ENCODE measurements around the gene ITSN2. TPM values are rescaled to one million over a fixed set of nuclear protein-coding genes. Genes with fewer than 3 reads are reported as not detected.

ITSN2 gene
- total RNA-seq, 4 donors from 2014 or later: 107 to 198 (median 116) TPM

DNA sequence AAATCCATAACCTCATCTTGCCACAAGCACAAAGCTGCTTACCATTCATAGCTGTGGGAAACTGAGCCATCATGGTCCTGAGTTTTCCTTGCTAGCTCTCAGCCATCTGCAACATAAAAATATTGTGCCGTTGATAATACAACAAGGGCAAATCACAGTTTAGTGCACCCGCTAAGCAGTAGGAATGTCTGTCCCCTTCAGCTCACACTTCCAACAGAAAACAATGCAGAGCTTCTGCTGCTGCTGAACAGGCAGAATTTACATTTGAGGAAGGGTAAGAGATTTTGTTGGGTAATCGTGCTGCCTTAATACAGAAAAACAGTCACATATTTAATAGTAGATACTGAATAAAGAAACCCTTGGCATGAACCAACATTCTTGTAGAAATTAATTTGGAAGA lies 32.3 kb downstream of the ITSN2 start:
- Histone ChIP-seq H3K27ac (peak overlapping the region; percentile 77 to 94 (median 80)), H3K4me1 (peaks cover 39 to 60% of the 10 kb centered on the region in 2 donors), H3K27me3 (no peaks in the 10 kb centered on the region), H3K4me3 (replicated peaks in 1 of 3) (no peak overlapping the region), H3K9me3 (no peaks in the 10 kb centered on the region), H3K36me3 (no peaks in the 10 kb centered on the region)
- no peak for TF ChIP-seq POLR2A (IDR thresholded peaks at IDR 0.05)
- TF ChIP-seq, protein P1, sequence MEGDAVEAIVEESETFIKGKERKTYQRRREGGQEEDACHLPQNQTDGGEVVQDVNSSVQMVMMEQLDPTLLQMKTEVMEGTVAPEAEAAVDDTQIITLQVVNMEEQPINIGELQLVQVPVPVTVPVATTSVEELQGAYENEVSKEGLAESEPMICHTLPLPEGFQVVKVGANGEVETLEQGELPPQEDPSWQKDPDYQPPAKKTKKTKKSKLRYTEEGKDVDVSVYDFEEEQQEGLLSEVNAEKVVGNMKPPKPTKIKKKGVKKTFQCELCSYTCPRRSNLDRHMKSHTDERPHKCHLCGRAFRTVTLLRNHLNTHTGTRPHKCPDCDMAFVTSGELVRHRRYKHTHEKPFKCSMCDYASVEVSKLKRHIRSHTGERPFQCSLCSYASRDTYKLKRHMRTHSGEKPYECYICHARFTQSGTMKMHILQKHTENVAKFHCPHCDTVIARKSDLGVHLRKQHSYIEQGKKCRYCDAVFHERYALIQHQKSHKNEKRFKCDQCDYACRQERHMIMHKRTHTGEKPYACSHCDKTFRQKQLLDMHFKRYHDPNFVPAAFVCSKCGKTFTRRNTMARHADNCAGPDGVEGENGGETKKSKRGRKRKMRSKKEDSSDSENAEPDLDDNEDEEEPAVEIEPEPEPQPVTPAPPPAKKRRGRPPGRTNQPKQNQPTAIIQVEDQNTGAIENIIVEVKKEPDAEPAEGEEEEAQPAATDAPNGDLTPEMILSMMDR (IDR thresholded peaks at IDR 0.05): no peak
- DNase-seq: peak in 1 of 2 donors; percentile 30
- intact Hi-C loops (cut with DNase I): no loop called here
- 18 to 22% methylated on average over 3 of the region's 3 CpGs for WGBS, 2 donors

DNA sequence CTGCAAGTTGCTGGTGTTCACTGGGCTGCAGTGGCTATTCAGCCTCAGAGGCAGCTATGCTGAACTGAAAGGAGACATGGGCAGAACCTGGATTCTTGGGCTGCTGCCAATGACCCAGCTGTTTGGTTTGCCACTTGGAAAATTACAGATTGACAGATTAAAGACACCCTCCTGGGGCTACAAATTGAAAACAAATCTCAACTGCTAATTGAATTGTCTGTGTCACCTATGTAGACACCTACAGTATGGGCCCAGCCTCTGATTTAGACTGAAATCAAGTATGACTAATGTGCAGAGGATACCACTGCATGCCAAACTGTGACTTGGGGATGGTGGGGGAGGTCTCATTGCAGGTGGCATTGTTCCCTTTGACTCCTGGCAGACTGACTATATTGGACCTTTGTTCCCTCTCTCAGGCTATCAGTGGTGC lies 42.8 kb downstream of the ITSN2 start:
- H3K36me3 ChIP-seq: no peaks in the 10 kb centered on the region
- intact Hi-C loops (cut with DNase I): no loop called here
- no peaks in the 10 kb centered on the region for H3K9me3 ChIP-seq
- no peak overlapping the region for H3K4me3 ChIP-seq (replicated peaks in 1 of 3)
- no peaks in the 10 kb centered on the region for H3K27me3 ChIP-seq
- H3K4me1 ChIP-seq: peaks cover 35 to 51% of the 10 kb centered on the region in 2 donors
- H3K27ac ChIP-seq: peak overlapping the region in 2 of 3 donors; percentile 24 to 70
- TF ChIP-seq POLR2A (IDR thresholded peaks at IDR 0.05): no peak
- TF ChIP-seq, protein P1 (IDR thresholded peaks at IDR 0.05): no peak
- peak; percentile 85 to 89 for DNase-seq

- Histone ChIP-seq H3K9me3 (no peaks in the 10 kb centered on the region), H3K4me1 (peaks cover 35 to 51% of the 10 kb centered on the region in 2 donors), H3K4me3 (replicated peaks in 1 of 3) (no peak overlapping the region), H3K27me3 (no peaks in the 10 kb centered on the region), H3K27ac (peak overlapping the region in 2 of 3 donors; percentile 31 to 43), H3K36me3 (peaks cover 4 to 5% of the 10 kb centered on the region in 2 donors)
- TF ChIP-seq POLR2A (IDR thresholded peaks at IDR 0.05): no peak
- TF ChIP-seq, protein P1 (IDR thresholded peaks at IDR 0.05): no peak
- WGBS, 2 donors: 54% methylated on average over 3 of the region's 3 CpGs
- intact Hi-C loops (cut with DNase I): no loop called here
- no peak for DNase-seq
These were observed 44.7 kb downstream of the ITSN2 start for GRCh38 chr2:24315669-24316068.

- intact Hi-C loops (cut with DNase I): no loop called here
- TF ChIP-seq, protein P1 (IDR thresholded peaks at IDR 0.05): no peak
- TF ChIP-seq POLR2A (IDR thresholded peaks at IDR 0.05): no peak
- WGBS, 2 donors: 91 to 97% methylated on average over 5 of the region's 5 CpGs
- Histone ChIP-seq H3K36me3 (peaks cover 17 to 19% of the 10 kb centered on the region in 2 donors), H3K4me3 (replicated peaks in 1 of 3) (no peak overlapping the region), H3K27me3 (no peaks in the 10 kb centered on the region), H3K4me1 (peaks cover 28 to 42% of the 10 kb centered on the region in 2 donors), H3K9me3 (no peaks in the 10 kb centered on the region), H3K27ac (peak overlapping the region in 2 of 3 donors; percentile 17 to 18)
- no peak for DNase-seq
These were observed 46.3 kb downstream of the ITSN2 start for GRCh38 chr2:24313744-24314632.

GRCh38 chr2:24307961-24308360 lies 52.4 kb downstream of the ITSN2 start:
- intact Hi-C loops (cut with DNase I): no loop called here
- H3K27ac ChIP-seq: no peak overlapping the region

More at GRCh38 chr2:24307961-24308360, 52.4 kb downstream of the ITSN2 start:
- Histone ChIP-seq H3K4me1 (peaks cover 9 to 16% of the 10 kb centered on the region in 2 donors), H3K9me3 (no peaks in the 10 kb centered on the region), H3K4me3 (replicated peaks in 1 of 3) (no peak overlapping the region), H3K27me3 (no peaks in the 10 kb centered on the region), H3K36me3 (peaks cover 25 to 42% of the 10 kb centered on the region in 2 donors)
- WGBS, 2 donors: 82% methylated on average over 2 of the region's 2 CpGs
- no peak for DNase-seq
- no peak for TF ChIP-seq POLR2A (IDR thresholded peaks at IDR 0.05)
- TF ChIP-seq, protein P1 (IDR thresholded peaks at IDR 0.05): no peak
